HT1080 (cell line): ENCODE results near the gene ARSG. TPM values are rescaled to one million over a fixed set of nuclear protein-coding genes. Genes with fewer than 3 reads are reported as not detected.

Experiments
- DNase-seq: peaks from one replicate; pipeline ENCODE4 v3.0.0-alpha.2; 2015; ENCODE audit warnings: low read depth
- small RNA-seq: library from RNA; depleted of rRNA; stranded (forward); fragments of <200 nt; gene quantifications from one replicate; pipeline ENCODE3, GENCODE V24; 2014
- total RNA-seq: library from RNA; depleted of rRNA; stranded (reverse); fragments of >200 nt; shearing (Covaris generic); gene quantifications from 2 replicates; pipeline ENCODE4 v1.2.3, GENCODE V29; 2014; rRNA removed

The ARSG gene
- total RNA-seq, 1 experiment from 2014 or later = 1.2 TPM

DNA sequence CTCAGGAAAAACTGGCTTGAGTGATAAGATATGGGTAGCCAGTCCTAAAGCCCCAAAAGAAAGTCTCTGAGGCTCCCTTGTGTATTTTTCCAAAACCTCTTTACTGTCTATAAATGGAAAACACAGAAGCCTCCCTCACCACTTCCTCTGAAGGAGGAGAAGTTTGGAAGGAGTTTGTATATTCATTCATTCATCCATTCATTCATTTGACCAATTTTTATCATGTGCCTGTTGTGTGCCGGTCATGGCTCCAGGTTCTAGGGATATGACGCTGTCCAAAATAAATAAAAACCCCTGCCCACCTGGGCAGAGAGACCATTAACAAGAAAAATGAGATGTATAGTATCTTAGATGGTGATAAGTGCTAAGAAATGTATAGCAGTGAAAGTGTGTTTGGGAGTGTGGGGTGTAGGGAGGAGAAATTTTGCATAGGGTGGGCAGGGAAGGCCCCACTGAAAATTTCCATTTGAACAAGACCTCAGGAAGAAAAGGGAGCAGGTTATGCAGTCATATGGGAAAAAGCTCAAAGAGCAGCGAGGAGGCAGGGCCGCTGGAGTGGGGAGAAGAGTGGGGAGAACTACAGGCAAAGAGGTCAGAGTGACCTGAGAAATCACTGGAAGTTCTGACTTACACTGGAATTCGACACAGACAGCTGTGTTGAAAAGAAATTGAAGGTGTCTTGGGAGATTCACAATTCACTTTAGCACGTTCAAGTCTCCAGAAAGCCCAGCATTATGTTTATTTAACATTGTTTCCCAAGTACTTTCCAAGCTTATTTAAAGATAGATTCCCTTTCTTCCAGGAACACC, 172.1 kb downstream of the ARSG start:
- no peak for DNase-seq

GRCh38 chr17:68468334-68468733, 177.0 kb downstream of the ARSG start:
- DNase-seq = no peak

DNA sequence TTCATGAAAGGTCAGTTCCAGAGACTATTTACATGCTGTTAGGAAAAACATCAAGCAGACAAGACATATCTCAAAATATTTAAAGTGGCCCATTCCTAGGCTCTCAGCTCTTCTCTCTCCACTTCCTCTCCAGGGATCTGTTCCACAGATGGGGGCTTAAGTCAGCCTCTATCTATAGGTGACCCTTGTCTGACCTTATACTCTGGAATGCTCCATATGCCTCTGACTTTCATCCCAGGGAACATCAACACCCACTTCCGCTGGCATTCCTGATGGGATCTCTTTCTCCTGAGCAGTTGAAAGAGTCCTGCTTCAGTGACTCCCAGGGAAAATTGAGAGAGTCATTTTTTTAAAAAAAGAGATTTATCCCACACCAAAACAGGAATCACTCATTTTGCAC, 177.5 kb downstream of the ARSG start:
- peak; percentile 40 for DNase-seq

Small RNAs within 50 kb of the gene (small RNA-seq; reads per million reads assigned to genes)
- not detected for gene MIR635

Other genes with a start within 250 kb of the ARSG start
- 51.0 and 62.4 TPM in 2 replicates for gene AMZ2, start 43.5 kb upstream of the ARSG start, total RNA-seq
- 0.16 TPM in 1 of 2 replicates, not detected in the other for gene SLC16A6, start 368 bp upstream of the ARSG start, total RNA-seq
- gene WIPI1, start 166.0 kb downstream of the ARSG start, total RNA-seq = 17.8 and 18.3 TPM in 2 replicates
- gene PRKAR1A, start 220.9 kb downstream of the ARSG start, total RNA-seq = 106 and 125 TPM in 2 replicates